ENCODE data around the gene NOC3L.

The NOC3L gene

DNA sequence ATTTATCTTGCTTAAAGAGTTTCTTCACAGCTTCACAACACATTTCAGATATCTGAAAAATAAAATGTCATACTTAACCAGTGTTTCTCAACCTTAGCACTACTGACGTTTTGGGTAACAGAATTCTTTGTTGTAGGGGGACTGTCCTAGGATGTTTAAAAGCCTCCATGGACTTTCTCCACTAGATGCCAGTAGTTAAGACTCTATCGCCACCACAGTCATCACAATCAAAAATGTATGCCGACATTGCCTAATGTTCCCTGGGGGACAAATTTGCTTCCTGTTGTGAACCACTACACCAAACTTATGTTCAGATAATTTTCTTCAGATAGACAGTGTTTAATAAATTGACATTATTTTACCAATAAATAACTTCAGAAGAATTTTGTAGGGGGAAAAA, 13.4 kb downstream of the NOC3L start:
- TF ChIP-seq, protein P1, sequence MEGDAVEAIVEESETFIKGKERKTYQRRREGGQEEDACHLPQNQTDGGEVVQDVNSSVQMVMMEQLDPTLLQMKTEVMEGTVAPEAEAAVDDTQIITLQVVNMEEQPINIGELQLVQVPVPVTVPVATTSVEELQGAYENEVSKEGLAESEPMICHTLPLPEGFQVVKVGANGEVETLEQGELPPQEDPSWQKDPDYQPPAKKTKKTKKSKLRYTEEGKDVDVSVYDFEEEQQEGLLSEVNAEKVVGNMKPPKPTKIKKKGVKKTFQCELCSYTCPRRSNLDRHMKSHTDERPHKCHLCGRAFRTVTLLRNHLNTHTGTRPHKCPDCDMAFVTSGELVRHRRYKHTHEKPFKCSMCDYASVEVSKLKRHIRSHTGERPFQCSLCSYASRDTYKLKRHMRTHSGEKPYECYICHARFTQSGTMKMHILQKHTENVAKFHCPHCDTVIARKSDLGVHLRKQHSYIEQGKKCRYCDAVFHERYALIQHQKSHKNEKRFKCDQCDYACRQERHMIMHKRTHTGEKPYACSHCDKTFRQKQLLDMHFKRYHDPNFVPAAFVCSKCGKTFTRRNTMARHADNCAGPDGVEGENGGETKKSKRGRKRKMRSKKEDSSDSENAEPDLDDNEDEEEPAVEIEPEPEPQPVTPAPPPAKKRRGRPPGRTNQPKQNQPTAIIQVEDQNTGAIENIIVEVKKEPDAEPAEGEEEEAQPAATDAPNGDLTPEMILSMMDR (IDR thresholded peaks at IDR 0.05; ENCODE audit: control insufficient read depth, insufficient read depth, low read depth, low read length, missing control alignments): peak; percentile 5
- DNase-seq (ENCODE audit: low read depth): no peak
- no peak overlapping the region for H3K4me3 ChIP-seq (ENCODE audit: control insufficient read depth, low read depth, low read length)

DNA sequence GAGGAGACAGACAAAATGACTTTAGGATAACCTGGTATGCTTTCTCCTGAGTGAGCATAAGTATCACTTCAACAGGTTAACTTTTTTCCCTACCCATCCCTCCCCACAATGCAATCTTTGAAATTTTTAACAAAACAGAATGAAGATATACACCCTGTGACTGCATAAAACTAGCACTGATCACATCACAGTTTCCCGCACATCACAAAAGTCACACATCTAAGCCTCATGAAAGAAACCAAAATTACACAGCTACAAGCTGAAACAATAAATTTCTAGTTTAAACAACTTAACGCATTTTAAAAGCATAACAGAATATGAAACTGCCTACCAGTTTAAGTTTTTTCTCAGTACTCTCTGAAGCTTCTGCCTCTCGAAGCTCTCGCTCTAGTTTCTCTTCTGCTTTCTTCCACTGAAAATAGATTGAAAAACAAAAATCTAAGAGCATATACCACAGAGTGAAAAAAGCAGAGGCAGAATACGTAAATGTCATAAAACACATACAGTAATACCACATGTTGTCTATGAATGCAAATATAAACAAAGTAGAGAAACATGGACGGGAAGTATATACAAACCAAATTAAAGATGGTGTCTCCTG, 18.1 kb downstream of the NOC3L start:
- H3K4me3 ChIP-seq (ENCODE audit: control insufficient read depth, low read depth, low read length): no peak overlapping the region
- TF ChIP-seq, protein P1 (IDR thresholded peaks at IDR 0.05; ENCODE audit: control insufficient read depth, insufficient read depth, low read depth, low read length, missing control alignments): no peak
- no peak for DNase-seq (ENCODE audit: low read depth)

GRCh38 chr10:94343151-94343550, 19.6 kb downstream of the NOC3L start:
- no peak for DNase-seq (ENCODE audit: low read depth)
- TF ChIP-seq, protein P1 (IDR thresholded peaks at IDR 0.05; ENCODE audit: control insufficient read depth, insufficient read depth, low read depth, low read length, missing control alignments): no peak
- no peak overlapping the region for H3K4me3 ChIP-seq (ENCODE audit: control insufficient read depth, low read depth, low read length)

DNA sequence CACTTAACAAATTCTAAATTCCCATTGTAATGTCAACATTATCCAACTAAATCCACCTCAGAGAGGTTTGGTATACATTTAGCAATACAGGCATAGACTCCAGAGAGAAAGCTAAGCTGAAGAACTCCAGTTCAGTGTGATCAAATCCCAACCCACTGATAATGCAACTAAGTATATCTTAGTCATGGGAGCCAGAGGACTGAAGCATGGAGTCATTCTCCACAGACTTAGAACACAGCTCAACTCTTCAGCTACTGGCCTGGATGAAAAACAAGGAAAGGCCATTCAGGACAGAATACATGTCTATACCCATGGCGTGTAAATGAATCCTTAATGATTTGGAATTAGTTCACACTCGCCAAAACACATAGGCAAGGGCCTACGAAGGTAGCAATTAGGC, 27.9 kb downstream of the NOC3L start:
- no peak for DNase-seq (ENCODE audit: low read depth)
- TF ChIP-seq, protein P1 (IDR thresholded peaks at IDR 0.05; ENCODE audit: control insufficient read depth, insufficient read depth, low read depth, low read length, missing control alignments): no peak
- H3K4me3 ChIP-seq (ENCODE audit: control insufficient read depth, low read depth, low read length): no peak overlapping the region

DNA sequence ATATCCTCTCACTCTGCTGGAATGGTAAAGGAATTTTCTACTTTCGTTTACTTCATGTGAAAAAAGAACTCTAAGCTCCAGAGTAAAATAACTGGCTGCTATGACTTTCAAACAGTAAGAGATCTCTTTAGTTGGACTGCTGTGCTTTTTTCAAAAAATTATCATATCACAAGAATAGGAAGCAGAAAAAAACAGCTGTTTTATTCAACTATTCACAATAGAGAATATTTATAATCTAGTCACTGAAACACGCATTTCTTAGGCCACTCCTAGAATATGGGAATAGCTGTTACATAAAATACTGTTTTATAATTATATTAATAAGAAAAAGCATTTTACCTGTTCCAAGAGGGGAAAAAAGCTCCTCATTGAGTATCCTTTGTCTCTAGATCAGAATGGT, 29.7 kb downstream of the NOC3L start:
- DNase-seq (ENCODE audit: low read depth): no peak
- H3K4me3 ChIP-seq (ENCODE audit: control insufficient read depth, low read depth, low read length): no peak overlapping the region
- TF ChIP-seq, protein P1 (IDR thresholded peaks at IDR 0.05; ENCODE audit: control insufficient read depth, insufficient read depth, low read depth, low read length, missing control alignments): no peak

DNA sequence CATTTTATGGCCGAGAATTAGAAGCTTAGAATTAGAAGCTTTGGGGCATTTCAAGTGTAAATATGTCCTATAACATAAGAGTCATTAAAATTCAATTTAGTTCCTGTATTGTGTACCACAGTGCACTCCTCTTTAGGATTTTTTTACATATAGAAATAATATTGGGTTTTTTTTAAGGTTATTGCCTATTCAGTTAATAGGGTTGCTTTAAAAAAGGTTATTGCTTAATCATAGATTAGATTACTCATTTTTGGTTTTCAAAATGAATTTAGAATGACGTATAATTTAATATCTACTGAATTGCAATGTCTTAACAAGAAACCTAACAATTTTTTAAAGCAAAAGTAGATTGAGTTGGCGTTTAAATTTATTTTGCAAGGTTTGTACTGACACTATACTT, 34.1 kb downstream of the NOC3L start:
- DNase-seq (ENCODE audit: low read depth): no peak
- H3K4me3 ChIP-seq (ENCODE audit: control insufficient read depth, low read depth, low read length): no peak overlapping the region
- TF ChIP-seq, protein P1 (IDR thresholded peaks at IDR 0.05; ENCODE audit: control insufficient read depth, insufficient read depth, low read depth, low read length, missing control alignments): no peak

- no peak for DNase-seq (ENCODE audit: low read depth)
- no peak overlapping the region for H3K4me3 ChIP-seq (ENCODE audit: control insufficient read depth, low read depth, low read length)
- TF ChIP-seq, protein P1 (IDR thresholded peaks at IDR 0.05; ENCODE audit: control insufficient read depth, insufficient read depth, low read depth, low read length, missing control alignments): no peak
These were observed 35.1 kb downstream of the NOC3L start for GRCh38 chr10:94327649-94328048.

All from AG09309 (cell line).